NCI-H2196 treated with DMSO at 0.1 percent for 48 hours (cell line): ENCODE data around the gene DOCK6.
"Not testable (repeated sequence)": the region's sequence is repeated elsewhere in the genome, so short reads cannot be mapped to it uniquely, and the experiment has no call there.

Experiments used
- DNase-seq: peaks from one replicate; lab custom pipeline; 2025; ENCODE audit not compliant: unreplicated experiment; lab: John Stamatoyannopoulos, UW

DOCK6 gene

DNA sequence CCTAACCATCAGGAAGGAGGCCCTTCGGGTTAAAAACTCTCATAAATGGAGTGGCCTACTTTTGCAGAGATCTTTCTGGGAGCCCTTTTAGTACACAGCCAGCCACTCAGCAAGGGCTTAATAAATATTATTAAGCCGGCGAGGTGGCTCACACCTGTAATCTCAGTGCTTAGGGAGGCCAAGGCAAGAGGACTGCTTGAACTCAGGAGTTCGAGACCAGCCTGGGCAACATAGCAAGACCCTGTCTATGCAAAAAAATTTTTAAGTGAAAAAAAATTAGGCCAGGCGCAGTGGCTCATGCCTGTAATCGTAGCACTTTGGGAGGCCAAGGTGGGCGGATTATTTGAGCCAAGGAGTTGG lies 64.2 kb downstream of the DOCK6 start:
- DNase-seq = no peak

DNA sequence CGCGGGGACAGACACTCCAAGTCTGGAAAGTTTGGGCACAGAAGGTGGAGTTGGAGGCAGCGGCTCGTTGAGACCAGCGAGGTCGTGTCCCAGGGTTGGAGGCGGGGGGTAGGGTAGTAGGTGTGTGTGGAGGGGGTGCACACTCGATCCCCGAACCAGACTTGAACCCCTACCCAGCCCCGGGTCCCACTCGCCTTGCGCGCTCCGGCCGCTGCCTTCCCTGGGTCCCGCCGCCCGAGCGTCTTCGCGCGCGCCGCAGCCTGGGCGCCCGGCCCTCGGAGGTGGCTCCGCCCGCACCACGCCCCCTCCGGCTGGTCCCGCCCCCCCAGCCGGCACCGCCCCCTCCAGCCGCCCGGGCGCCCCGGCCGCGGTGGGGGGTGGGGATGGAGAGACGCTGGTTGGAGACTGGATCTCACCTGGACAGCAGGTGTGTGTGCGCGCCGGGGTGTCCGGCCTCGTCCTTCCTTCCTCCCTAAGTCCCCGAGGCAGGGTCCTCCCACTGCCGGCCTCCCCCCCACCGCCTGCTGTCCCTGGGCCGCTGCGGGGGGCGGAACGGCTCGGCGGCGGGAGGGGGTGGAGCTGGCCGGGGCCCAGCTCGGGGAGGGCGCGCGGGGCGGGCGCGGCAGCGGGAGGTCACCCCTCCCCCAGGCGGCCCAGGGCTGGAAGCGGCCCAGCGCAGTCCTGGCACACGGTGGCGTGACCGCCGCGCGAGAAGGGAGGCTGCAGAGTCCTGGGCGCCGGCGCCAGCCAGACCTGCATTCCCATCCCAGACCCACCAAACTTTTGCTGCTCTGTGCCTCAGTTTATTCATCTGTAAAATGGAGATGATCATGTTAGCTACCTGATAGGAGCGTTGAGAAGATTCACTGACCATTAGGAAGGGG lies 64.8 kb downstream of the DOCK6 start, which contains the start of gene KANK2:
Gene KANK2 (minus strand): TSS at position 255 of the 884 bp plus-strand sequence. CDS start 3,034 bp downstream, outside the sequence.
- peak; percentile 95 for DNase-seq

DNA sequence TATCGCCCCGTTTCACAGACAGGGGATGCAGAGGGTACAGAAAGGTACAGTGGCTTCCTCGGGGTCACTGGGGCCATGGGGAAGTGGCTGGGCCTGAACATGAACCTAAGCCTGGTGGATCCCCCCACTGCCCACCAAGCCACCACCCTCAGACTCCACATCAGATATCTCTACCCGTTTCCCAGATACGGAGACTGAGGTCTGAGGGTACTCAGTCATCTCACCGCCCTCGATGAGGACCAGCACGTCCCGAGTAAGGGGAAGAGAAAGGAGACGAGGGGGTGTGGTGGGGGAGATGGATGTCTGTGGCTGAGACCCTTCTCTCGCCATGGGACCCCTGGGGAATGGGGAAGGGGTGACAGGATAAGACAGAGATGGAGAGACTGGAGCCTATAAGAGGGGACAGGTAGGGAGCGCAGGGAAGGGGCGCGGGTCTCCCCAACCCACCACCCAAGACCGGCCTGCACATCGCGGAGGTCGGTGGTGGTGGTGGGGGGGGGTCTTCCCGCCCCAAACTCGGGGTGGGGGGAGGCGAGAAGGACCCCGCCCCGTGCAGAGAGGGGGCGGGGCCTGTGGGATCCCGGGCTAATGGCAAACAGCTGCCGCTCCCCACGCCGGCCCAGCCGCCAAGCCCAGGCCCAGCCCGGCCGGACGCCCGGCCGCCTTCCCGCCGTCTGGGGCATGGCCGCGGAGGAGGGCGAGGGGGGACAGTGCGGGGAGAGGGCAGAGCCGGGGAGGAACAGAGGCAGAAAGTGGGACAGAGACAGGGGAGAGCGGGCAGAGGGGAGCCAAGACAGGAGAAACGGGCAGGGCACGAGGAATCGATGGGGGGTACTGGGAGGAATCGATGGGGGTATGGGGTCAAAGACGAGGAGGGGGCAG lies 65.7 kb downstream of the DOCK6 start:
- no peak for DNase-seq

- no peak for DNase-seq
Observed at GRCh38 chr19:11195681-11196080, 66.6 kb downstream of the DOCK6 start.

DNA sequence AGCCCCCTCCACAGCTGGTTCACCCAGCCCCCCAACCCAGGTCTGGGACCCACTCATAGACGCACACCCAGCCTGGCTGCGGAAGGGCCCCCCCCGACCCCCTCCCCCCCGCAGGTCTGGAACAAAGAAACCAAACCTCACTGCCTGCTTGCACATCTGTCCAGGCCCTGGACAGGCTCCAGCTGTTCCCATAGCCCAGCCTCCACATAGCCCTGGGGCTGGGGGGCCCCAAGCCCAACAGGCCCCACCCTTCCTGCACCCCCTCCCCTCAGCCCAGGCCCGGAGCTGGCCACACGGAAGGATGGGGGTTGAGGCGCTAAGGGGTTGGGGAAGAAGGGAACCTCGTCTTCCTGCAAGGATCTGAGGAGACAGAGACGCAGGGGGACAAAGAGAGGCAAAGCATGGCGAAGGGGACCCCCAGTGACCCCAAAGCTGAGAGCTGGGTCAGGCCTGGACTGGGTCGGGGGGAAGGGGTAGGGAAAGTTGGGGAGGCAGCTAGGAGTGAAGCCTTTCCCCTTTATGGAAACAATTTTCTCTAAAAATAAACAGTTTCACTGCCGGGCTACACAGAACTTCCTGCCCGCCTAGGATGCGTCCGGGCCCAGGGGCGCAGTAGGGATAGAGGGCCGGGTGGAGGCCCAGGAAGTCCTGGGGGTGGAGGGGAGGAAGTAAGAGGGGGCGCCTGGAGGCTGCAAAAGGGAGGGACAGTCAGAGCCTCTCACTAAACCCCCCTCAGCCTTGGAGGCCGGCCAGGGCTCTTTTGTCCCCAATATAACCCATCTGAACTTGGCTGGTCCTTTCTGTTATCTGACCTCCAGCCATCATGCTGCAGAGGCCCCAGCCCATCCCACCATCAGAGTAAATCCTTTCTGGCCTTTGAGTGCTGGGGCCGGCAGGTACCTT lies 67.4 kb downstream of the DOCK6 start:
- no peak for DNase-seq

- no peak for DNase-seq
Observed at GRCh38 chr19:11194173-11194572, 68.2 kb downstream of the DOCK6 start.

- no peak for DNase-seq
Observed at GRCh38 chr19:11192957-11193939, 69.1 kb downstream of the DOCK6 start.

- DNase-seq = no peak
Observed at GRCh38 chr19:11191934-11192333, 70.4 kb downstream of the DOCK6 start.

DNA sequence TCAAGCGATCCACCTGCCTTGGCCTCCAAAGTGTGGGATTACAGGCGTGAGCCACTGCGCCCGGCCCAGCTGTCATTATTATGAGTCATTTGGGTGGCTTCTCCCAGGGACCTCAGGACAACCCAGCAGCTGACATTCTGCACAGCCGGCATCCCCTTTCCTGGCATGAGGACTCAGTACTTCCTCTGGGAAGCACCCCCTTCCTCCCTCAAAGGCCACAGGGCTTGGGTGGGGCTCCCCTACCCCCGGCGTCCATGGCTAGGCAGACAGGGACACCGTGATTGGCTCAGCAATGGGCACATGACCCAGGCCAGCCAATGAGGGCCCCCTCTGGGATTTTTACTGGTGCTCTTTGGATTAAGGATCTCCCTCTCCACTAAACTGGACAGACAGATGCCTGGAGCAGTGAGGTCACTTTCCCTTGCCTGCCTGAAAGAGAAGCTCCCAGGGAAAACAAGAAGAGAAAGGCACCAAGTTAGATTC lies 71.0 kb downstream of the DOCK6 start:
- DNase-seq = no peak

GRCh38 chr19:11190501-11190900 lies 71.8 kb downstream of the DOCK6 start:
- no peak for DNase-seq

GRCh38 chr19:11187441-11187840 lies 74.9 kb downstream of the DOCK6 start:
- no peak for DNase-seq

- no peak for DNase-seq
Observed at GRCh38 chr19:11182994-11183393, 79.3 kb downstream of the DOCK6 start.

- no peak for DNase-seq
Observed at GRCh38 chr19:11181488-11181887, 80.8 kb downstream of the DOCK6 start.

DNA sequence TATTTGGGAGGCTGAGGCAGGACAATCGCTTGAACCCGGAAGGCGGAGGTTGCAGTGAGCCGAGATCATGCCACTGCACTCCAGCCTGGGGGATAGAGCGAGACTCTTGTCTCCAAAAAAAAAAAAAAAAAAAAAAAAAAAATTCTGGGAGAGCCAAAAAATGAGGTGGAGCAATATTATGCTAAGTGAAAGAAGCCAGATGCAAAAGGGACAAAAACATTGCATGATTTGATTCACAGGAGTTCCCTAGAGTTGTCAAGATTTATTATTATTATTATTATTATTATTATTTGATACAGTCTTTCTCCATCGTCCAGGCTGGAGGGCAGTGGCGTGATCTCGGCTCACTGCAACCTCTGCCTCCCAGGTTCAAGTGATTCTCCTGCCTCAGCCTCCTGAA lies 81.3 kb downstream of the DOCK6 start:
- not testable (repeated sequence) for DNase-seq

DNA sequence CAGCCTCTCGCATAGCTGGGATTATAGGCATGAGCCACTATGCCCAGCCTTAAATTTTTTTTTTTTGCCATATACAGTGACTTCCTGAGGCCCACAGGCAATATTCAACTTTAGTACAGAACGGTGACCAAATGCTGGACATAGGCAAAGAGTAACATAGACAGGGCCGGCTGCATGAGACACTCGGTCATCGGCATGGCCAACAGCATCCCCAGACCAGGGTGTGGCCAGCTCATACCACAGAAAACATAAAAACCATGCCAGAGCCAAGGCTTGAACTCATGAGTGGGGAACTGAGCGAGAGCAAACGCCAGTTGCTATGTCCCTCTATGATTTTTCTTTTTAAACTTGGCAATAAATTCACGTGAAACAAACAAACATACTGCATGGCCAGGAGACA lies 82.0 kb downstream of the DOCK6 start:
- no peak for DNase-seq

- no peak for DNase-seq
Observed at GRCh38 chr19:11179716-11180297, 82.5 kb downstream of the DOCK6 start.

- DNase-seq = not testable (repeated sequence)
Observed at GRCh38 chr19:11179145-11179465, 83.2 kb downstream of the DOCK6 start.

DNA sequence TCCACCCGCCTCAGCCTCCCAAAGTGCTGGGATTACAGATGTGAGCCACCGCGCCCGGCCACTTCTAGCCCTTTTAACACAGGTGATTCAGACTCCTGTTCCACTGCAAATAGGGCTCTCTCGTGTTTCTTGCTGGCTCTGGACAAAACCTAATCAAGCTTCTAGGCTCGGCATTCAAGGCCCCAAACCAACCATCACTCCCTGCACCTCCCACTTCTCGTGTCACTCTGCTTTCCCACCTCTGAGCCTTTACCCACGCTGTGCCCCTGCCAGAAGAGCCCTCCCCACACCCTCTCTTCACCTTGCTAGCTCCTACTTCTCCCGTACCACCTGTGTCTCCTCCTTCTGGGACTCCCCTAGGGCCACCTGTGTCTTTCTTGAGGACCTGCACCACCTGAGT lies 84.7 kb downstream of the DOCK6 start:
- no peak for DNase-seq

- no peak for DNase-seq
Observed at GRCh38 chr19:11176466-11177193, 85.7 kb downstream of the DOCK6 start.
